GM18951 (cell line): ENCODE data around the gene BCL11A.

Experiments
- POLR2A ChIP-seq: IDR thresholded peaks from 4 replicates; pipeline ENCODE4 v1.6.1; 2011; ENCODE audit warnings: mild to moderate bottlenecking; ENCODE audit not compliant: insufficient read length, insufficient read depth; ENCODE audit errors: extremely low read depth
- in situ Hi-C: fragments of 300-500 bp; cut with MboI; formaldehyde crosslinking; loops from one replicate; pipeline ENCODE4 v1.12.0; 2022; ENCODE audit warnings: low sequenced_read_pairs, mixed read lengths, inconsistent platforms; ENCODE audit not compliant: unreplicated experiment

Gene BCL11A

DNA sequence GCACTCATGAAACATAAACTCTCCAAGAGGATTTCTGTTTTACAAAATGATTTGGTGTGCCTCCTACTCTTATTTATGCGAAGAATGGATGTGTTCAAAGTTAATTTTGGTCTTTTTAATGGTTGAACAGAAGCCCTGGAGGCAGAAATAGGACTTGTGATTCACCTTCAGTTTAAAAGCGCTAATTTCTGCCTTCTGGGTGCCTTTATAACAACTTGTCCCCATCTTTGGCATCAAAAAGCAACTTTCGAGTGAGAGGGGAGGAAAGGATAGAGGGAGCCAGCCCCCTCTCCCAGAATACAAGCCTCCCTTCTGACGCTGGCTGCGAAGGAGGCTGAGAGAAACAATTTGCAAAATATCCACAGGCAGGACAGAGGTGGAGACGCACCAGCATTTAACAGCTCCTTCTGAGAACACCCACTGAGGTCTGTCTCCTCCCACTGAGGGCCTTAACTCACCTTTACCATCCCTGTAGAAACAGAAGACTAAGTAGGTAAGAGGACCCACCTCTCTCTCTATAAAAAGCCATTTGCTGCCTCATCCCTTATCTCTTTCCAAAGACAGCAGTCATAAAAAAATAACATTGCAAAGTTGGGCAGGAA, 24.3 kb upstream of the BCL11A start:
- in situ Hi-C loops = loop anchor here (25.0 kb wide), 2 partner anchors 1265 to 1390 kb away; no protein-coding TSS in a partner anchor
- TF ChIP-seq POLR2A = no peak

- TF ChIP-seq POLR2A = no peak
- in situ Hi-C loops = loop anchor here (25.0 kb wide), 1 partner anchor 1811 kb away; no protein-coding TSS in a partner anchor
Observed at GRCh38 chr2:60573251-60573650, 19.8 kb upstream of the BCL11A start.

GRCh38 chr2:60570251-60570650, 16.8 kb upstream of the BCL11A start:
- no peak for TF ChIP-seq POLR2A
- in situ Hi-C loops = loop anchor here (25.0 kb wide), 1 partner anchor 1808 kb away; no protein-coding TSS in a partner anchor

DNA sequence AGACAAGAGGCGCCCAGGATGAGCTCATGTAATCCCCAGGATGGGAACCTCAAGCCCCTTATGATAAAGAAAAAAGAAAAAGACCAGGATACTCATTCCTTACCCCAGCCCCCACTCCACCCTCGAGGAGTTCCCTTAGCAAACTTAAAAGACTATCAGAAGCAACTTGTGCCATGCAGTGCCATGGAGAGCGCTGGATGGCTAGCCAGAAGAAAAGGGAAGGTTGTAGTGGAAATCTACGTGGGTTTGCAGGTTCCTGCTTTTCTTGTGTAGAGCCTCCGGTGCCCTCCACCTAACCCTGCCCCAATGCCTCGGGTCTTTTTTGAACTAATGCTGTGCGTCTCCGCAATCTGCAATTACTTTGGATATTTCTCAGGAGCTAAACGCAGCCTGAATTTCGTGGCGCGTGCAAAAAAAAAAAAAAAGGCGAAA, 16.2 kb upstream of the BCL11A start:
- TF ChIP-seq POLR2A = no peak
- in situ Hi-C loops = loop anchor here (25.0 kb wide), 1 partner anchor 1807 kb away; no protein-coding TSS in a partner anchor

DNA sequence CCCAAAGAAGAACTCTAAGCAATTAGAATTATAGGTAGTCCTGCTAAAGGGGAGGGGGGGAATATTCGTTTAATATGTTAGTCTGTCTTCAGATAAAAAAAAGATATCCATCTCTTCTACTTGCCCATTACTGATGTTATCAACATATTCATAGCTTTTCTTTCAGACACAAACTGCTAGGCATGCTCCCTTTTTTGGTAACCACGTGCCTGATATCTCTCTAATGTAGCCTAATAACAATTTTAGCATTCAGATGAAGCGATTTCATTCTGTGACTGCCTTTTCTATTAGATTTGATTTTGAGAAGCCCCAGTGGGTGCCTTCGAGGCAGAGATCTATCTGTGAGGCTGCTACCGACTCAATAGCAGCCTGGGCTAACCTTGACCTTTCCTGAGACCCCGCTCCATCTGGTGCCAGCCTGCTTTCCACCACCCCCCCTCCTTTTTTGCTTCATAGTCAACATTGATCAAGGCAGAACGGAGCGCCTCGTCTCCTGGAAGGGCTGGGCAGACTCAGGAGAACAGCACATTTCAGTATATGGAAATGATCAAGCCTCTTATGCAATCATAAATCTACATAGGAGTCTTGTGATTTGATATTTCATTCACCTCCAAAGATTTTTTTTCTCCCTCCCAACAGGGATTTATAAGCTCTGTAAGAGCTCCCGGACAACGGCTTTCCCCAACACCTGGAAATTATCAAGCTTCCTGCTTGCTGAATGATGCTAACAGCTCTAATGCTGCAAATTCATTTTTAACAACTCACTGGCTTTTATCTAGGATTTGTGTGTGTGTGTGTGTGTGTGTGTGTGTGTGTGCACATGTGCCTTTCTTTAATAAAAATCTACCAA, 14.7 kb upstream of the BCL11A start:
- in situ Hi-C loops = loop anchor here (25.0 kb wide), 1 partner anchor 1806 kb away; no protein-coding TSS in a partner anchor
- TF ChIP-seq POLR2A = no peak

- in situ Hi-C loops = loop anchor here (25.0 kb wide), 1 partner anchor 1805 kb away; no protein-coding TSS in a partner anchor
- TF ChIP-seq POLR2A = no peak
Observed at GRCh38 chr2:60567096-60567495, 13.6 kb upstream of the BCL11A start.

DNA sequence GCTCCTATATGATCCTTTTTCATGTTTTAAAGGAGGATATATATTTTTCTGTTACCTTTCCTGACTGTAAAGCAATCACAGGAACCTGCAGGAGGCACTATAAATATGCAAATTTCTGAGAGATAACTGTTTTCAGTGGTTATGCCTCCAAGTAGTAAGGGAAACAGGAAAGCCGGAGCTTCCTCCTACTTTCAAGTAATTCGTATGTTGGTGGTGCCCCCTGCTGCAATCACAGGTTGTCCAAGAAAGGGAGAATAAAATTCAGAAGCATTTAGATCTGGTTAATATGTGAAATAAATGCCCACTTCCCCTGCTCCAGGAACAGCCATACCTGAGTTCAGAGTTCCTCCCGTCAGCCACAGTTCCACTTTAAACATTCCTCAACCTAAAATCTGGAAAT, 12.0 kb upstream of the BCL11A start:
- no peak for TF ChIP-seq POLR2A
- in situ Hi-C loops = loop anchor here (25.0 kb wide), 1 partner anchor 1803 kb away; no protein-coding TSS in a partner anchor

DNA sequence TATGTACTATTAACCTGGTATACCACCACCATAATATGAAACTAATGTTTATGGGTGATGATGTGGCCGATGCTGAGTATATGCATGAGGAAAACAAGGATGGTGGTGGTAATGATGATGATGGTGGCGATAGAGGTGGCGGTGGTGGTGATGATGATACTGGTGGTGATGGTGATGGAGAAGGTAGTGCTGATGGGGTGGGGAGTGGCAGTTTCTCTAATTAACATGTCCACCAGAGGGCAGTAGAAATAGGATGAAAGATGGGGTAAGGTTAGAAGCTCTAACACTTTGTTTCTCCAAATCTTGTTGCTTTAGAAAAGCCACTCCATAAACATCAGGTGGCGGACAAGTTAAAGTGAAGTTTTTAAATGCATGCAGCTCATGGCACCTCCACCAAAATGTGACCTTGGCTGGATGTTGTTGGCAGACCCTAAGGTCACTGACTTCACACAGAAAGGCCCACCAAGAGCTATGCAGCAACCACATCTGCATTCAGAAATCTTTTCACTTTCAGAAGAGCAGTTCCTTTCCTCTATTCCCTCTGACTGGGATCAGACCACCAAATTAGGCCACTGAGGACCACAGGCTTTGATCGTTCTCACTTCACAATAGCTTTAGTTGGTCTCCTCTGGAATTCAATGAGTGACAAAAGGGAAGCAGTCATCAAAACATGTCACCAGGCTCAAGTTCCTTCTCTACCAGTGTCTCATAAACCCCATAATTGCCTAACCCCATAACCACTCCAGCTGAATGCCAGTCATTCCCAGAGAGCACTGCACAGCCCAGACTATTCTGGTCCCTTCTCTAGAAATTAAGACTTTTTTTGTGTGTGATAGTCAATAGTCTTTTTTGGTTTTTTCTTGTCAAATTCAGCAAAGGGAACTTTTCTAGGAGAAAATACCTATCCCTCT, 7.5 kb upstream of the BCL11A start:
- in situ Hi-C loops = loop anchor here (25.0 kb wide), 1 partner anchor 1799 kb away; no protein-coding TSS in a partner anchor
- no peak for TF ChIP-seq POLR2A

GRCh38 chr2:60559880-60560279, 6.4 kb upstream of the BCL11A start:
- in situ Hi-C loops = loop anchor here (25.0 kb wide), 1 partner anchor 1798 kb away; no protein-coding TSS in a partner anchor
- no peak for TF ChIP-seq POLR2A

- TF ChIP-seq POLR2A = no peak
- in situ Hi-C loops = loop anchor here (25.0 kb wide), 1 partner anchor 1796 kb away; no protein-coding TSS in a partner anchor
Observed at GRCh38 chr2:60558536-60558935, 5.1 kb upstream of the BCL11A start.

DNA sequence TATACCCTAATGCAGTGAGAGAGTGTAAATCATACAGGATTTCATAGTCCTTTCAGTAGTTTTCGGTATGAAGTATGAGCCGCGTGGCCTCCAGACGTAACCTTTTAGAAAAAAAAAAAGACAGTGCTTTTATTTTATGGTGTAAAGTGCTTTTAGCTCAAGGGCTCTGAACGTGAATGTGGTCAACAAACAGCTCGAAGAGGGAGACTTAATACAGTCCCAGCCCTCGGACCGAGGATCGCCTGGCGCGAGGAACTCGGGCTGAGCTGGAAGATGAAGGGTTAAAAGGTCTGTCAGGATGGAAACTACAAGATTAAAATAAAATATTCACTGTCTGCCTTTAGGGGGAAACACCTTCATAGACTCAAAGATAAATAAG, 4.0 kb upstream of the BCL11A start:
- in situ Hi-C loops = loop anchor here (25.0 kb wide), 1 partner anchor 1795 kb away; no protein-coding TSS in a partner anchor

GRCh38 chr2:60556576-60557485, 3.4 kb upstream of the BCL11A start:
- TF ChIP-seq POLR2A = no peak
- in situ Hi-C loops = loop anchor here (25.0 kb wide), 1 partner anchor 1795 kb away; no protein-coding TSS in a partner anchor

More for the DNA sequence above, 4.0 kb upstream of the BCL11A start:
- TF ChIP-seq POLR2A = no peak

GRCh38 chr2:60556175-60556574, 2.7 kb upstream of the BCL11A start:
- in situ Hi-C loops = loop anchor here (25.0 kb wide), 1 partner anchor 1794 kb away; no protein-coding TSS in a partner anchor

More at GRCh38 chr2:60556175-60556574, 2.7 kb upstream of the BCL11A start:
- TF ChIP-seq POLR2A = no peak
